HG02938 (cell line): Measurements from ENCODE around the gene ISLR2.

Experiments used
- ATAC-seq: cut with Tn5 transposase; IDR thresholded peaks from one replicate; pipeline ENCODE4 v1.9.1; 2021; ENCODE audit warnings: mild to moderate bottlenecking, moderate library complexity; ENCODE audit not compliant: unreplicated experiment

Gene ISLR2

GRCh38 chr15:74128785-74129585, 1.4 kb upstream of the ISLR2 start:
- no peak for ATAC-seq

- ATAC-seq = no peak
Observed at GRCh38 chr15:74129586-74130154, 716 bp upstream of the ISLR2 start.

GRCh38 chr15:74130849-74131627, 652 bp downstream of the ISLR2 start:
- no peak for ATAC-seq

GRCh38 chr15:74131628-74132413, 1.4 kb downstream of the ISLR2 start:
- no peak for ATAC-seq

- no peak for ATAC-seq
Observed at GRCh38 chr15:74132681-74133651, 2.6 kb downstream of the ISLR2 start.

- no peak for ATAC-seq
Observed at GRCh38 chr15:74133694-74134386, 3.5 kb downstream of the ISLR2 start.

GRCh38 chr15:74134387-74135027, 4.1 kb downstream of the ISLR2 start:
- ATAC-seq = no peak

- no peak for ATAC-seq
Observed at GRCh38 chr15:74135041-74135565, 4.7 kb downstream of the ISLR2 start.

- ATAC-seq = no peak
Observed at GRCh38 chr15:74136540-74136813, 6.1 kb downstream of the ISLR2 start.

GRCh38 chr15:74136814-74137536, 6.6 kb downstream of the ISLR2 start:
- ATAC-seq = no peak

- no peak for ATAC-seq
Observed at GRCh38 chr15:74137537-74137894, 7.1 kb downstream of the ISLR2 start.

GRCh38 chr15:74138642-74139041, 8.3 kb downstream of the ISLR2 start:
- no peak for ATAC-seq

- ATAC-seq = no peak
Observed at GRCh38 chr15:74141591-74141990, 11.2 kb downstream of the ISLR2 start.

- ATAC-seq = no peak
Observed at GRCh38 chr15:74144153-74144775, 13.9 kb downstream of the ISLR2 start.

GRCh38 chr15:74146277-74146800, 16.0 kb downstream of the ISLR2 start:
- ATAC-seq = no peak

GRCh38 chr15:74147051-74147450, 16.7 kb downstream of the ISLR2 start:
- ATAC-seq = no peak

- ATAC-seq = no peak
Observed at GRCh38 chr15:74155766-74156417, 25.5 kb downstream of the ISLR2 start.
